Suppressor macrophage (primary cell): ENCODE measurements around the gene CEMIP2.
"Not testable (repeated sequence)": the region's sequence is repeated elsewhere in the genome, so short reads cannot be mapped to it uniquely, and the experiment has no call there.

Experiments
- DNase-seq, 4 experiments: peaks; one replicate each; pipeline ENCODE4 v3.0.0-alpha.2; 2020 to 2022

CEMIP2 gene

DNA sequence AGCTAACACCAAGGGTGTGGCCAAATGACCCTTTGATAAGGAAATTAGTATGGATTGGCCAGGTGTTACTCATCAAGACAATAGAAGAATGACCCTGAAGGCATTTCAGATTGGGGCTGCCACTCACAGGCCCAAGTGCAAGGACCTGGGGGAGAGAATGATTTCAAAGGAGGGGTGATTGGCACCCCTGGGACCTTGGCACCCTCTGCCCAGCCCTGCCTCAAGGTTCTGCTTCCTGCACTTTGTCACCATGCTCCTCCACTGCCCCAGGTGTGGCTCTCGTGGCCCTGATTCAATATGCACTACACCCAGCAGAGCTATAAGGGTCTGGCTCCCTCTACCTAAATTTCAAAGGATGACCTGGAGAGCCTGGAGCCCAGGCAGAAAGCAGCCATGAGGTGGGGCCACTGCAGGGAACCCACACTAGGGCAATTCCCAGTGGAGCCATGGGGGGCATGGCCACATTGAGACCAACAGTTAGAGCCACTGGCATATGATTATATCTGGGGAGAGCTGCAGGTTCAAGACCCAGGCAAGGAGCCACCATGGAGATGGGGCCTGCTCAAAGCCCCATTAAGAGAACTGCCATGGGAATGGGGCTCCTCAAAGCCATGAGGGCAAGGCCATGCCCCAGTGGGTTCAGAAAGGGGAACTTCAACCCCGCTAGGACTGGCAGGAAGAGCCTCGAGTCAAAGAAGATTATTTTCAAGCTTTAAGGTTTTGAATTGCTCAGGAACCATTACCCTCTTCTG, 93.0 kb downstream of the CEMIP2 start:
- DNase-seq, result no peak

DNA sequence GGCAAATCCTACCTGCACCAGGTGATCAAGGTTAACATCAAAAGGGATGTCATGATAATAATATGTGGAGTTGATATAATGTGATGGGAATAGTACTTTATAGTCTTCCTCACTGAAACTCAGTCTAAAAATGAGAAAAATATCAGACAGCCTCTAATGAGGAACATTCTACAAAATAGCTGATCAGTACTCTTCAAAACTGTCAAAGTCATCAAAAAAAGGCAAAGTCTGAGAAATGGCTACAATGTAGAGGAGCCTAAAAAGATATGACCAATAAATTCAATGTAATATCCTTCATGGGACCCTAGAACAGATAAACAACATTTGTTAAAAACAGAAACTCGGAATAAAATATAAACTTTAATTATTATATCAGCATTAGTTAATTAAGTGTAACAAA, 95.7 kb downstream of the CEMIP2 start:
- DNase-seq, result peak in 1 of 4 experiments; percentile 42

DNA sequence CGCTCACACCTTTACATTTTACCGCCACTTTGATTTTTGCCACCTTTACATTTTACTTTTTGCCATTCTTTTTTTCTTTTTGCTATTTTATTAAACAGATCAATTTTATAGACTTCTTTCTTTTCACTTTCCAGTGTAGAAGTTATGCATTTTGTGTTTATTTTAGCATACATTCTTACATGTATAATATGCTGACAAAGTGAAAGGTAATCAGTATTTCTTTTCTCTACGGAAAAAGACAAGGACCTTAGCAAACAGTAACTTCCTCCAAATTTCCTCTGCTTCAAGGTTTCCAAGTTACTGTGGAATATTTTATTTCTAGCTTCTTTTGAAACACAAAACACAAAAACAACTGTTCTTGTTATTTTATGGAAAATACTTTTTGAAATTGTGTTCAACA, 97.0 kb downstream of the CEMIP2 start:
- no peak for DNase-seq

DNA sequence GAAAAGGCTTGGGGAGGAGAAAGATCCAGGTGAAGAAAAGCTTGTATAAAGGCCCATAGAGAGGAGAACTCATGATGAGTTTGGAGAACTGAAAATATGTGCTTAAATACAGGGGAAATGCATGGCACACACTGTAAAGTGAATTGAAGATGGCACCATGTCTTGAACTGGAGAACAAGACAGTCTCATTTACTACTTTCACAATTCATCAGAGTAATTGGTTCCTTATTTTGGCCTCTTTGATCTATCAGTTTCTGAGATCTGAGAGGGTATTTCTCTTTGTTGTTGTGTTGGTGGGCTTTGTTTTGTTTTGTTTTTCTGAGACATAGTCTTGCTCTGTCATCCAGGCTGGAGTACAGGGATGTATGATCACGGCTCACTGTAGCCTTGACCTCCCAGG, 98.2 kb downstream of the CEMIP2 start:
- DNase-seq, result no peak

DNA sequence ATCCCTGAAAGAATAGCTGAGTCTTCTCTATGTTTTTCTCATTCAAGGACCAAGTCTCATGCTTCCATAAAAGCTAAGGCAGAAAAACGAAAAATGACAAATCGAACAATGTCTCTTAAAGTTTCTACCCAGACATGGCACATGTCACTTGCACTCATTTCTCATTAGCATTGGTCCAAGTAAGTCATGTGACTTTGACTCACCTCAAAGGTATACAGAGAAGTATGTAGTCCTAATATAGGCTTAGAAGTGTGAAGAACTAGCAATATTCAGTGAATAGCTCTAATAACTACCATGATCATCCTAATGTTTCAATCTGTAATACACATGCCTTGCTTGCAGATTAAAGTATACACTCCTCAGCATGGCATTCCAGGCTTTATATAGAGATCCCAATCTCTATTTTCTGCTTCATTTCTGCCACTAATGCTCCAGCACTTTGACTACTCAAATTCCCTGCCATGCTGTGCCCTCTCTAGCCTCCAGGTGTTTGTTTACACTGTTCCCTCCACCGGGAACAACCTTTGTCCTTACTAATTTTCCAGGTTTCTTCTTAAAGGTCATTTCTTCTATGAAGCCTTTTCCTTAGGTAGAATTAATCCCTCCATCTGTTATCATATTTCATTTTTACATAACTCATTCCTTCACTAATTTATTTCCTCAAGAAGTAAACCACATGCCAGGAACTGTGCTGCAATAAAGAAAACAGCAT, 98.9 kb downstream of the CEMIP2 start:
- DNase-seq, result no peak

DNA sequence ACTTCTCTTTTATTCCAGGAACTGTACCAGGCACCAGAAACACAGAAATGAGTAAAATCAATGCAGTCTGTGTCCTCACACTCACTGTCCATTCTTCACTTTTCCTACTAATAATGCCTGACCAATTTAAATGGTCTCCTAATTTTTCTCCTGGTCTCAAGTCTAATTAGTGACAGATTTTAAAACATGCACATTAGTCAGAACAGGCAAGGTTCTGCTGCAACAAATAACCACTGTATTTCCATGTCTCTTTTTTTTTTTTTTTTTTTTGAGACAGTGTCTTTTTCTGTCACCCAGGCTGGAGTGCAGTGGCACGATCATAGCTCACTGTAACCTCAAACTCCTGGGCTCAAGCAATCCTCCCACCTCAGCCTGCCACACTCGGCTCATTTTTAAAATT, 99.6 kb downstream of the CEMIP2 start:
- DNase-seq, result no peak

DNA sequence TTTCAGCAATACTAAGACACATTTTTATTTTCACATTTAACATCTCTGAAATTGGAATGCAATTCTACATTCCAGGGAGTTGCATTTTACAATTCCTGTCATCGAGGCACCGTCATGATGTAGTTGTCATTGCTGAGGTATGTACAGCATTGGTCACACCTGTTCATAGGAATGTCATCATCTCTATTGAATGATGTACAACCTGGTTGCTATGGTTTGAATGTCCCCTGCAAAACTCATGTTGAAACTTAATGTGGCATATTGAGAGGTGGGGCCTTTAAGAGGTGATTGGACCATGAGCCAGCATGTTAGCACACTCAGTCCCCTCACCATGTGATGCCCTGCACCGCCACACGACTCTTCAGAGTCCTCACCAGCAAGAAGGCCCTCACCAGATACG, 103.1 kb downstream of the CEMIP2 start:
- no peak for DNase-seq

DNA sequence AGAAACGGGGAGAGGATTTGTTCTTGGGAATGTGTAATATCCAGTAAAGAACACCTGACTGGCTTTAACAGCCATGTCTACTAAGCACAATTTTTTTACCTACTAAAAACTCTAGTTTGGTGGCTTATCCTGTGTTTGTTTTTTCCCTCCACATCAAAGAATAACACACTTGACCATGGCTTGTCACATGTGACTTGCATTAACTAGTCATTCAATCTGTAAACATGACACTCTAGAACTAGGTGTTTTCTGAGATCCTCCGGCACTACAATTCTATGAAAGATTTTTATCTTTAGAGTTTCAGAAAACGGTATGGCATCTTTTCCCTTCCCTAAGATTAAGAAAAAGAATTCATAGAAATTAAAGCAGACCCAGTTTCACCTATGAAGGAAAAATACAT, 103.7 kb downstream of the CEMIP2 start:
- no peak for DNase-seq

DNA sequence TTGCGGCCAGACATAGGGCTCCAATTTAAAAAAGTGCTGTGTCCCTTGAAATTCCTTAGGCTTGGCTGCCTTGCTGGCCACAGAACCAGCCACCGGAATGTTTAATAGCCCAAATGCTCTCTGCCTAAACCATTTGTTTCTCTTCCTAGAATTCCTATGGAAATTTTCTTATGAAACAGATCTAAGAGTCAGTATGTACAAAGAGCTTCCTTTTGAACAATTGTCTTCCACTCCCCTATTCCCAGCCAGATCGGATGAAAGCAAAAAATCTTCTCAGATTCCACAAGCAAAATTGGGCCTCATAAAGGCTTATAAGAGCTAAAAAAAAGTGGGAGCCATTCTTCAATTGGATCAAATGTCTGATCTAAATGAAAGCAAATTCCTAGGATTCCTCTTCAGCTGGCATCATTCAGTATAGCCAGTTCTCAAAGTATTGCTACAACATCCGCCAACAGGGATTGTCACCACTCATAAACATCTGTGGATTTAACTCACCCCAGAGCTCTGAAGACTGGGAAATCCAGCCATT, 104.3 kb downstream of the CEMIP2 start:
- DNase-seq, result no peak

DNA sequence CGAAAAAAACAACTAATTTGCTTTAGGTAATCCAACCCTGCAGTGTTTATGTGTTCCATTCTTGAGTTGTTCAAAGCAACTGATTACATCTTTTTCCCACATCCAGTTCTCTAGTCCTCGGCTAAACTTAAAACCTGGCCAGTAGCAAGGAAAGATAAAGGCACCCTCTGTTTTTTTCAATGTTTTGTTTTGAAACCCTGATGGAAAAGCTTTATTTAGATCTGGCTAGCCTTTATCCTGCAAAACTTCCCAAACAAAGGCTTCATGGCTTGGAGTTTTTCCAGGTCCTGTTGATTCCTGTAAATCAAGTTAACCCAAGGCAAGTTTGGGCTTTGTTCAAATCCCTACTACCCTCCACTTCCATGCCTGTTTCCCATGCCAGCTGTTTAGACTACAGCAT, 105.1 kb downstream of the CEMIP2 start:
- no peak for DNase-seq

DNA sequence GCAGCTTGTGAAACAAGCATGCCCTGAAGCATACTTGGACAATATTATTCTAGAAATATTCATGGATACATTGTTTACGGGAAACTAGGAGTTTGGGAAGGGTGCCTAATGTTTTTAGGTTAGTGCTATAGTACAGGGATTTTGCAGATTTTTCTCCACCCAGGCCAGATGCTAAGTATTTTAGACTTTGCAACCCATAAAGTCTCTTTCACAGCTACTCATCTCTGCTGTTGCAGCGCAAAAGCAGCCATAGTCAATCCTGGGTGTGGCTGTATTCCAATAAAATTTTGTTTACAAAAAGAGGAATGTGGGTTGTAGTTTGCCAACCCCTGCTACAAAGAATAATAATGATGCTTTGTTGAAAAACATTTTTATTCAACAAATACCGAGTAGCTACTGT, 106.2 kb downstream of the CEMIP2 start:
- DNase-seq, result no peak

DNA sequence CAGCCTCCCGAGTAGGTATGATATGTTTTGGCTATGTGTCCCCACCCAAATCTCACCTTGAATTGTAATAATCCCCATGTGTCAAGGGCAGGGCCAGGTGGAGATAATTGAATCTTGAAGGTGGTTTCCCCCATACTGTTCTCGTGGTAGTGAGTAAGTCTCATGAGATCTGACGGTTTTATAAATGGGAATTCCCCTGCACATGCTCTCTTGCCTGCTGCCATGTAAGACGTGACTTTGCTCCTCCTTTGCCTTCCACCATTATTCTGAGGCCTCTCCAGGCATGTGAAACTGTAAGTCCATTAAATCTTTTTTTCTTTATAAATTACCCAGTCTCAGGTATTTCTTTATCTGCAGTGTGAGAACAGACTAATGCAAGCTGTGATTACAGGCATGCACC, 111.0 kb downstream of the CEMIP2 start:
- not testable (repeated sequence) for DNase-seq

DNA sequence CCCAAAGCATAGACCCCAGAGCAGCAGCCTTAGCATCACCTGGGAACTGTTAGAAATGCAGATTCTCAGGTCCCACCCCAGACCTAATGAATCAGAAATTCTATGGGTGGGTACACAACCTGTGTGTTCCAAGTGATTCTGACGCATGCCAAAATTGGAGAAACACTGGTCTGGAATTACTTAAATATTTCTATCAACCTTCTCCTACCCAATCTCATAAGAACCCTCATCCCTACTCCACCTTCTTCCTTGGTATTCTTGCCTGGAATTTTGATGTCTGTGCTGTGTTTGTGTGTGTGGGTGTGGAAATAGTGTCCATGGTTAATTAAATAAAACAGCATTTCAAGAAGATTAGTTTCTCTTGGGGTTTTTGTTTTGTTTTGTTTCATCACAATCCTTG, 111.8 kb downstream of the CEMIP2 start:
- DNase-seq, result no peak

DNA sequence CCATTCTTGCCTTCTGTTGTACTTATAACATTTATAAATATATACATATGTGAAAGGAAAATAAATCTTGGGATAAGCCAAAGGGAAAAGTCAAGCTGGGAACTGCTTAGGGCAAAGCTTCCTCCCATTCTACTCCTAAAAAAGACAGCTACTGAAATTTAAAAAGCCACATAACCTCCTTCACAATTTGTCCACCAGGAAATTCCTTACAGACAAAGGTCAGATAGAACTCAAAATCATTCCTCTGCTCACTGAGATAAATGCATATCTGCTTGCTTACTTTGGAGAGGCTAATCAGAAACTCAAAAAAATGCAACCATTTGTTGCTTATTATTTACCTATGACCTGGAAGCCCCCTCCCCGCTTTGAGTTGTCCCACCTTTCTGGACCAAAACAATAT, 112.5 kb downstream of the CEMIP2 start:
- no peak for DNase-seq

DNA sequence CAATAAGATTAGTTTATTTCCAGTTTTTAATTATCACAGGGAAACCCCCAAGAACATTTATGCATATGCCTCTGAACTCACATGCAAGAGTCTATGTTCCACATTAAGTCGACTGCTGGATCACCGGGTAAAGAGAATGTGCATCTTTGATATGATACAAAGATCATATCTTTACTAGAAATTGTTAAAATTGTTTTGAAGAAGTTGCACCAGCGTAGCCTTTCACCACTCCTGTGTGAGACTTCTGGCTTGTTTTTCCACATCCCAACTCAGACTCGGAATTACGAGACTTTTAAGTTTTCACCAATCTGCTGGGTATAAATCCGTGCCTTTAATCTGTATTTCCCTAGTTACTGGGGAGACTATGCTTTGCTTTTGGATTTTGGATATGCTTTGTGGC, 113.2 kb downstream of the CEMIP2 start:
- DNase-seq, result no peak

DNA sequence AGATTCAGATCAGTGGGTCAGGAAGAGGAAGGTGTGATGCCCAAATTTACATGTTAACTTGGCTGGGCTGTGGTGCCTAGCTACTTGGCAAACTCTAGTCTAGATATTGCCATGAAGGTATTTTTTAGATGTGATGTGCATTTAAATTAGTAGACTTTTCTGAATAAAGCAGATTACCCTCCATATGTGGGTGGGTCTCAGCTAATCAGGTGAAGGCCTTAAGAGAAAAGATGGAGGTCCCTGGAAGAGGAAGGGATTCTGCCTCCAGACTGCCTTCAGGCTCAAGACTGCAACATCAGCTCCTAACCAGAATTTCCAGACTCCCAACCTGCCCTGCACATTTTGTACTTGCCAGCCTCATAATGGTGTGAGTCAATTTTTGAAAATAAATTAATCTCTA, 115.8 kb downstream of the CEMIP2 start:
- DNase-seq, result no peak

DNA sequence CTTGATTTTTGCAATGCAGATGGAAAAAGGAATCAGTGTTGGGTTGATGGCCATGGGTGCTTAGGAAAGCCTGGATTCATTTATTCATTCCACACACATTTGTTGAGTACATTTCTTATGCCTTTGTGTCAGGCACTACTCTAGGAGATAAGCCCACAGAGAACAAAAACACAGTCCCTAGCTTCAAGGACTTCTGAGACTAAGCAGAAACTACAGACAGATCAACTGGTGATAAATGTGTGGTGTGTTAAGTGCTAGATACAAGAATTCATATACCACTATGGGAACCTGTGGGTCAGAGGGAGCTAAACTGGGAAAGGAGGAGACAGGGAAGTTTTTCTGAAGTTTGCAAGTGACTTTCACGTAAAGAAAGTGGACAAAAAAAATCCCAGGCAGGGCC, 119.9 kb downstream of the CEMIP2 start:
- no peak for DNase-seq

DNA sequence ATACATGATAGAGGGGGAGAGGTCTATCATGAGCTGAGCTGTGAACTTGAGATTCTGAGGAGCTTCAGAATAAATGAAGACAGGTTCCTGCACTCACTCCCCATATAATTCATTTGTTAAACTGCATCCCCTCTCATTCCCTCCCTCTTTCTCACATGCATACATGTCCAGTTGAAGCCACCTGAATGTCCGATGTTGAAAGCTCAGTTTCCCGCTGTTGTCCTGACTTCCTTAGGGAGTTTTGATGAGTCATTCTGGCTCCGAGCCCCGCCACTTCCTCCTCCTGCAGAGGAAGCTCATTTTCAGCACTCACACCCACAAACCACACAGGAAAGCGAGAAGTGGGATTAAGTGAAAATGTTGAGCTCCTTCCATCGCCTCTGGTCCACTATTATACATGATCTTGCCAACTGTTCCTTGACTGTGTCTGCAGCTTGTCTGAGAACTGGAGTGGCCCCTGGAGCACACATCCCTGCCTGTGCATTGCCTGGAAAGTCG, 121.2 kb downstream of the CEMIP2 start:
- peak; percentile 82 to 92 (median 90) for DNase-seq

DNA sequence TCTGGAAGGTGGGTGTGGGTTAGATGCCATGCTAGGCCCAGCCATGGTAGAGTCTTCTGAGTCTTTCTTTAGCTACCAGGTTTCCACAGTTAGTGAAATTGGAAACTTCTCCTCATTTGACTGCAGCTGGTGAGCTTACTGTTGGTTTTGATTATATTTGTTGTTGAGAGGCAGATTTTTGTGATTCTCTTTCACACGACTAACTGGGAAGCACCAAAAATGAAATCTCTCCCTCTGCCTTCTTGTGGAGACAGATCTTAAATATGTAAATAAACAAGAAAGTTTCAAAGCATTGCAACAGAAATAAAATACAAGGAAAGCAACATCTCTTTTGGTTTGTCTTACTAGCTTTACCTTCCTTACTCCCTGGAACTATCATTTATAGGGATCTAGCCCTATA, 122.2 kb downstream of the CEMIP2 start:
- no peak for DNase-seq

DNA sequence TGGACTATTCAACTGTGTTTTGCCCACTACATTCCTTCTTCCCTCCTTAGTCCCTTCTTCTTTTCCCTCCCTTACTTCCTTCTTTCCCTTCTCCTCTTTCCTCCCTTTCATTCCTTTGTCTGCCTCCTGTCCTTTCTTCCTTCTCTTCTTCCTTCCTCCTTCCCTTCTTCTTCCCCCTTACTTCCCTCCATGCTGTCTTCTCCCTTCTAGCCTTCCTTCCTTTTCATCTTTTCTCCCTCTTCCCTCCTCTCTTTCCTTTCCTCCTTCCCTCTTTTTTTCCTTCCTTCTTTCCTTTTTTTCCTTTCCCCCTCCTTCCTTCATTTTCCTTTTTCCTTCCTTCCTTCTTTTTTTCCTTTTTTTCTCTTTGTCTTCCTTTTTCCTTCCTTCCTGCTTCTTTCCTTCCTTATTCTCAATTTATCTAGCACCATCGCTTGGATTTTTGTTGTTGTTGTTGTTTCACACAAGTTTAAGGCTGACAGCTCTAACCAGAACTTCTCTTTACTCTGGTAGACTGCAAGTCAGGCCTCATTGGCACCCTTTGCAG, 123.4 kb downstream of the CEMIP2 start:
- no peak for DNase-seq

DNA sequence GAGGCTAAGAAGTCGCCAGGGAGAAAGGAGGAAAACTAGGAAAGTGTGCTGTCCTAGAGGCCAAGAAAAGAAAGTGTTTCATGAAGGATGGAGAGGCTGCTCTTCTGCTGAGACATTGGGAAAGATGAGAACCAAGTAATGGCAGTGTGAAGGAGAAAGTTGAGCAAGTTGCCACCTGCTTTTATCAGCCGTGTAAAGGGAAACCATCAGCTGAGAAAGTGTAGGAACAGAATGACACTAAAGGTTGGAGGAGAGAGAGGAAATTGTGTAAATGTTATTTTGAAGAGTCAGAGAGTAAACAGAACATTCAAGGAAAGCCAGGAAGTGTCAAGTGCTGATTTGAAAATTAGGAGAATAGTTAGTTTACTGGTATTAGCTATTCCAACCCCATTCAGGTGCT, 125.0 kb downstream of the CEMIP2 start:
- no peak for DNase-seq

DNA sequence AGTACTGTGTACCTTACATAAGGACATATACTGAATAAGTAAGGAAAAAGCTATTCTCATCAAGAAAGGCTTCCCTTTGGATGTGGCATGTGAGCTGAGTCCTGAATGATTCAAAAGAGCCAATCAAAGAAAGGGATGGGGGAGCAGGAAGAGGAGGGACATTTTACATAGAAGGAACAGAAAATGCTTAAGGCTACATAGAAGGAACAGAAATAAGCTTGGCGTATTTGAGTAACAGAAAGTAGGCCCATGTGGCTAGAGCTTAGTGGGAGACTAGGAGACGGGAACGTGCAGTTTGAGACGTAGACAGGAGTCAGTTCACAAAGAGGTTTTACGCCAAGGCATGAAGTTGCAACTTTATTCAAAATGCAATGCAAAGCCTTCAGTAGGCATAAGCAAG, 126.3 kb downstream of the CEMIP2 start:
- DNase-seq, result peak; percentile 17 to 72 (median 46)

DNA sequence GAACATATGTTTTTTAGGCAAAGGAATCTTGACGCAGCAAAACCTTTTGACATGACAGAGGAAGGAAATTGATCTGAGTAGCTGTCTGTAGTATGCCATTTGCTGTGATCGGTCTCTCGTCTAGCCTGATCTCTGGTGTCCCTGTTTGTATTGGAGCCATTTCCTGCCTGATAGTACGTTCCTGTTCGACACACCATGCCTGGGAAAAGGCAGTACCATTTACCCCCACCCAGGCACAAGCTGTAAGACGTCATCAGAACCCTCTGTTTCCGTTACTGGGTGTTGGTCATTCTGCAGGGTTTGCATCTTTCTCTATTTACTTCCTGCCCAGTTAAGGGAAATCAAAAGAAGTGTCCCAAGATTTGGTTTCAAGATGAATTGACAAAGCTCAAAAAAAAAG, 129.7 kb downstream of the CEMIP2 start:
- DNase-seq, result peak; percentile 81 to 96 (median 88)

DNA sequence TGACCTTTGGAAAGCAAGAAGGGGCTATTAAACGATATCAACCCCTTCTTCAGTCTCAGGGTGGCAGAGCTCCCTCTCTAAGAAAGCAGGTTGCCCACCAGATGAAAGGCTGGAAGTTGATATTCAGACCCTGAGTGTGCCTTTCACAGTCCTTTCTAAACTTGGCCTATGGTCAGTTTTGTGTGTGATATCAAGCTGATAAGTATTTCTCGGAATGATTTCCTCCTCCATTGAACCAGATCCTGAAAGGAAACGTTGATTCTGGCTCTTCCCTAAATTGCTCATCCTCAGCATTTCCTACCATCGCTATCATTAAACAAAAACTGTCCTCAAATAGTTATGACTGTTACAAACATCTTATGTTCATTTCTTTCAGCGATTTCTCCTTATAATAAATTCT, 130.4 kb downstream of the CEMIP2 start:
- DNase-seq, result no peak
